Pancreas (tissue), 10 donors: ENCODE data around the gene ANKRD2. TPM values are rescaled to one million over a fixed set of nuclear protein-coding genes. Genes with fewer than 3 reads are reported as not detected.
"Not testable (repeated sequence)": the region's sequence is repeated elsewhere in the genome, so short reads cannot be mapped to it uniquely, and the experiment has no call there.

Experiments
- ATAC-seq, 4 donors: fragments of 200-7000 bp; cut with Tn5 transposase; one replicate each; pipeline versions ENCODE4 v1.8.0 to v1.9.1; 2020; ENCODE audit warnings: mild to moderate bottlenecking in 4 of 4, moderate library complexity in 4 of 4
- DNase-seq, 6 donors: peaks; one replicate each; pipeline ENCODE4 v3.0.0-alpha.2; 2020
- FAIRE-seq: peaks from 2 replicates; lab custom pipeline; 2012; peaks lifted over from hg19 to GRCh38; lab: Jason Lieb, UNC
- H3K27ac ChIP-seq, 4 donors: fragments of 200-600 bp; sonication (generic); 1 replicate in 3 of 4; 2 replicates in 1 of 4; pipeline versions ENCODE4 v1.5.0 to v1.8.0; 2020
- H3K27me3 ChIP-seq, 4 donors: fragments of 200-600 bp; one replicate each; pipeline ENCODE4 v1.8.0; 2021
- H3K36me3 ChIP-seq, 3 donors: fragments of 200-600 bp; sonication (generic) in 1 of 3; one replicate each; pipeline versions ENCODE4 v1.5.0 to v1.8.0; 2020 to 2021
- H3K4me1 ChIP-seq, 3 donors: fragments of 200-600 bp; one replicate each; pipeline ENCODE4 v1.8.0; 2021
- H3K4me3 ChIP-seq, 4 donors: fragments of 200-600 bp; sonication (generic) in 2 of 4; one replicate each; pipeline versions ENCODE4 v1.5.0 to v1.8.0; 2020 to 2021
- H3K9me3 ChIP-seq, 4 donors: fragments of 200-600 bp; one replicate each; pipeline ENCODE4 v1.8.0; 2021
- WGBS, 2 donors: extraction: QIAGEN DNeasy Blood & Tissue Kit; methylation state at CpG; one replicate each; pipeline ENCODE4 v1.1.7; 2013; 5-methylcytosine and 5-hydroxymethylcytosine counted together
- intact Hi-C, 3 donors: fragments of 100-400 bp; cut with DNase I; formaldehyde crosslinking; loops; one replicate each; pipeline versions ENCODE4 v1.11.1 to v1.14.2; 2022
- polyA plus RNA-seq, 2 donors: library from polyadenylated mRNA; stranded (reverse); fragments of 200-250 nt; gene quantifications; one replicate each; pipeline ENCODE4 v1.2.3, GENCODE V29; 2013
- total RNA-seq, 6 donors: library from RNA; stranded (reverse); fragmentation: NEBNext Ultra II Directional in 4 of 6; extraction: Animal tissue kit (Norgen Biotek cat#: 25700) in 4 of 6; gene quantifications; one replicate each; pipeline versions ENCODE4 v1.2.1 to v1.2.4, GENCODE V29; 2021 to 2023
- TF ChIP-seq, protein P1 (sequence below), 4 donors: fragments of 200-600 bp; sonication (generic) in 3 of 4; IDR thresholded peaks; one replicate each; pipeline versions ENCODE4 v1.5.0 to v1.8.0; 2021; ENCODE audit warnings: antibody characterized with exemption in 4 of 4
- donor health status: healthy with polysubstance abuse.
- donor health status: DM: no; HTN: no; CAD: no; lungs with moderate emphysema.
- donor health status: DM: no; HTN: no; CAD: no.
- donor health status: control.
- donor health status: control.
- donor health status: Bipolar disorder and iron deficiency.
- donor health status: DM: yes; HTN: yes; CAD: no.
- donor health status: DM: no; HTN: no; CAD: no.
- donor health status: DM: no; HTN: no; CAD: no.
- donor health status: DM: yes; HTN: yes; CAD: no.

The ANKRD2 gene
- total and polyA plus RNA-seq, 8 donors: 0.12 to 1.6 (median 0.39) TPM

DNA sequence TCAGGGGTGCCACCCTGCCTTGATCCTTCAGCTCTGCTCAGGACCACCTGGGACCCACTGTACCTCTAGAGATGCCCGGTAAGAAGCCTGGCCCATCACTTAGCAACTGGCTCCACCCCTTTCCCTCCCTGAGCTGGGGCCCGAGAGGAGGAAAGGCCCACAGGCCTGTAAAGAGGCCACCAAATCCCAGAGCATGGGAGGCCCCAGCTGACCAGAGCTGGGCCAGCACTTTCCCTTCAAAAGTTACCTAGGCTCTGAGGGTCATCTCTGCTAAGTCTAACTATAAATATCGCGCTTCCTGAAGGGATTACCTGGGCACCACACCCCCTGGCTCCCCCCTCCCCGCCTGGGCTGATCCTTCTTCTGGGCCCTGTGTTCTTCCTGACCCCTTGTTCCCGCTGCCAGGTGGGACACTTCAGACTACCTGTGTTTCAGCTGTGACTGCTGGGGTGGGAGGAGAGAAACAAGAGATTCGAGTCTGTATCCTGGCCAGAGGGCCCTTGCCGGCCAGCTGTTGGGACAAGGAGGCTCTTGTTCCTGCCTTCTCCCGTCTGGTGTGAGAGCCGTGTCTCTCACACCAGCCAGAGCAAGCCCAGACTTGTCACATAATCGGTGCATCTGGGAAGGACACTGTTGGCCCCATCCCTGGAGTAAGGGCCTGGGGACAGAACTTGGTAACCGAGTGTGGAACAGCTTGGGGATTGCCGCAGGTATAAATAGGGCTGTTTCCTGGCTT is 22.8 kb upstream of the ANKRD2 start:
- Histone ChIP-seq H3K36me3 (no peaks in the 10 kb centered on the region), H3K27ac (no peak overlapping the region), H3K27me3 (no peaks in the 10 kb centered on the region), H3K4me1 (no peaks in the 10 kb centered on the region), H3K4me3 (no peak overlapping the region), H3K9me3 (no peaks in the 10 kb centered on the region)
- no peak for DNase-seq
- intact Hi-C loops: loop anchor here in 2 of 3 donors (5.0 to 10.0 kb wide), 2 partner anchors 87 to 95 kb away; no protein-coding TSS in a partner anchor
- WGBS, 2 donors: 62 to 66% methylated on average over 13 of the region's 13 CpGs
- FAIRE-seq: no peak
- TF ChIP-seq, protein P1, sequence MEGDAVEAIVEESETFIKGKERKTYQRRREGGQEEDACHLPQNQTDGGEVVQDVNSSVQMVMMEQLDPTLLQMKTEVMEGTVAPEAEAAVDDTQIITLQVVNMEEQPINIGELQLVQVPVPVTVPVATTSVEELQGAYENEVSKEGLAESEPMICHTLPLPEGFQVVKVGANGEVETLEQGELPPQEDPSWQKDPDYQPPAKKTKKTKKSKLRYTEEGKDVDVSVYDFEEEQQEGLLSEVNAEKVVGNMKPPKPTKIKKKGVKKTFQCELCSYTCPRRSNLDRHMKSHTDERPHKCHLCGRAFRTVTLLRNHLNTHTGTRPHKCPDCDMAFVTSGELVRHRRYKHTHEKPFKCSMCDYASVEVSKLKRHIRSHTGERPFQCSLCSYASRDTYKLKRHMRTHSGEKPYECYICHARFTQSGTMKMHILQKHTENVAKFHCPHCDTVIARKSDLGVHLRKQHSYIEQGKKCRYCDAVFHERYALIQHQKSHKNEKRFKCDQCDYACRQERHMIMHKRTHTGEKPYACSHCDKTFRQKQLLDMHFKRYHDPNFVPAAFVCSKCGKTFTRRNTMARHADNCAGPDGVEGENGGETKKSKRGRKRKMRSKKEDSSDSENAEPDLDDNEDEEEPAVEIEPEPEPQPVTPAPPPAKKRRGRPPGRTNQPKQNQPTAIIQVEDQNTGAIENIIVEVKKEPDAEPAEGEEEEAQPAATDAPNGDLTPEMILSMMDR (IDR thresholded peaks at IDR 0.05): no peak
- ATAC-seq: no peak

DNA sequence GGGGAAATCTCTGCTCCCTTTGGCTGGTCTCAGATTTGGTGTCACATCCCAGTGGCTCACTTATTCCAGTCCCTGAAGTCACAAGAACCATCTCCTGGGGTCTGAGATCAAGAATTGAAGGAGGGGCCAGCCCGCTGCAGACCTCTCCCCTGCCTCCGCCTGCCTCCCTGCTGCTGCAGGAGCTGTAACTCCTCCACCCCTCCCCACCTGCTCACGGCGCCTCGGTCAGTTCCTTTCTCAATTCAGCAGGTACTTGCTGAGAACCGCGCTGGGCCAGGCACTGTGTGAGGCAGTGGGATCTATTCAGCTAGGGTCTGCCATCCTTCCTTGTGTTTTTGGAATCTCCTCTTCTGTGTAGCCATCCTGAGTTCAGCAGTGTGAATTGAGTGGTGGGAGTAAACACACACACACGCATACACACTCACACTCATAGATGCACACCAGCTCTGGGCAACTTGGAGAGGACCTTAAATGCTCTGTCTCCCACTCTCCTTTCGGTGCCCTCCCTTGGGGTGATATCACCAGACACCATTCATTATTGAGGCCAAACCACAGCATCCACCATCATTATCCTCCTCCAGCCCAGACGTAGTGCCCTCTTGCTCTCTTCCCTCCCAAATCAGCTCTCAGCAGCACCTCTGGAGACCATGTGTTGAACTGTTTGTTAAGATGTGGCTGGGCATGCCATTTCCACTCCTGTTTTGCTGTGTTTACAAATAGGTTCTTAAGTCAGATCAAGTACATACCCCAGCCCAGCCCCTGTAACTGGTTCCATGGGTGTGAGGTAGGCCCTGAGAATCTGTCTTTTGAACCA is 22.0 kb upstream of the ANKRD2 start:
- DNase-seq (peak in 1 of 6 donors; percentile 29), FAIRE-seq (no peak), ATAC-seq (no peak)
- no peaks in the 10 kb centered on the region for H3K9me3 ChIP-seq
- no peaks in the 10 kb centered on the region for H3K27me3 ChIP-seq
- H3K36me3 ChIP-seq: no peaks in the 10 kb centered on the region
- TF ChIP-seq, protein P1 (IDR thresholded peaks at IDR 0.05): no peak
- no peak overlapping the region for H3K27ac ChIP-seq
- intact Hi-C loops: loop anchor here in 1 of 3 donors (5.0 kb wide), 1 partner anchor 88 kb away; no protein-coding TSS in a partner anchor
- no peak overlapping the region for H3K4me3 ChIP-seq
- H3K4me1 ChIP-seq: no peaks in the 10 kb centered on the region
- 81 to 86% methylated on average over 10 of the region's 10 CpGs for WGBS, 2 donors

DNA sequence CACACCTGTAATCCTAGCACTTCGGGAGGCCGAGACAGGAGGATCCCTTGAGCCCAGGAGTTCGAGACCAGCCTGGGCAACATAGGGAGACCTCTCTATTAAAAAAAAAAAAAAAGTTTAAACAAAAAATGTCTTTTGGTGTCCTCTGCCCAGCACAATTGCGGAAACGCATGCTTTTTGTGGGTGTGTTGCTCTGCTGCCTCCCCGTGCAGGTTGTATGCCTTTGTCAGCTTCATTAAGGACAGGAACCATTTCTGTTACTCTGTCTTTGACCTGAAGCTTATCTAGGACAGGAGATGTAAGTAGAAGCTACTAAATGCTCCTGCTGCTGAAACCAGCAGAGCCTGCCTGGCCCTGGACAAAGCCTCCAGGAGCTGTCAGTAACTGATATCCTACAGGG is 21.3 kb upstream of the ANKRD2 start:
- no peaks in the 10 kb centered on the region for H3K27me3 ChIP-seq
- peak in 1 of 6 donors; percentile 11 for DNase-seq
- no peak for FAIRE-seq
- intact Hi-C loops: loop anchor here in 1 of 3 donors (5.0 kb wide), 1 partner anchor 89 kb away; no protein-coding TSS in a partner anchor
- H3K4me1 ChIP-seq: no peaks in the 10 kb centered on the region
- no peaks in the 10 kb centered on the region for H3K36me3 ChIP-seq
- H3K27ac ChIP-seq: no peak overlapping the region
- TF ChIP-seq, protein P1 (IDR thresholded peaks at IDR 0.05): no peak
- 85 to 87% methylated on average over 6 of the region's 6 CpGs for WGBS, 2 donors
- no peak for ATAC-seq
- no peaks in the 10 kb centered on the region for H3K9me3 ChIP-seq
- H3K4me3 ChIP-seq: no peak overlapping the region

DNA sequence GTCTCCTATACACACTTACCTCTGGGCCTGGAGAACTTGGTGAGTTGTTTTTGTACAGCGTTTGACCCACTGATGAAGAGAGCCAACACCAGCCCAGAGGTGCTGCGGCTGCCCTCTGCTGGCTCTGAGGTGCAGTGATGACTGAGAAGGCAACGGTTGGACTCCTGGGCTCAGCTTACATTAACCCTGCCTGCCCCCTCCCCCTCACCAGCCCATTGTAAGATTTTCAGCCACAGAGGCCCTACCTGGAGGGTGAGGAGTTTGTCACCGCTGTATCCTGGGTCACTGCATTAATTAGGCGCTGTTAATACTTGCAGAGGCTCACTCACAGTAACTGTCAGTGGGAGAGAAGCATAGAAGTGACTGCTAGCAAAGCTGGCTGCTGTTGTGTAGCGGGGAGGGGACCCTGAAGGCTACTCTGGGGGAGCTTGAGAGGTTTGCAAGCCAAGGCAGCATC is 19.0 kb upstream of the ANKRD2 start:
- FAIRE-seq (no peak), DNase-seq (peak in 5 of 6 donors; percentile 38 to 78 (median 67)), ATAC-seq (peak; percentile 96 to 98 (median 97))
- no peaks in the 10 kb centered on the region for H3K36me3 ChIP-seq
- H3K27ac ChIP-seq: no peak overlapping the region
- WGBS, 2 donors: 20 to 22% methylated on average over 6 of the region's 6 CpGs
- H3K4me3 ChIP-seq: no peak overlapping the region
- intact Hi-C loops: loop anchor here in 1 of 3 donors (5.0 kb wide), 1 partner anchor 91 kb away; no protein-coding TSS in a partner anchor
- TF ChIP-seq, protein P1 (IDR thresholded peaks at IDR 0.05): peak; percentile 29 to 68 (median 48)
- no peaks in the 10 kb centered on the region for H3K9me3 ChIP-seq
- no peaks in the 10 kb centered on the region for H3K27me3 ChIP-seq
- no peaks in the 10 kb centered on the region for H3K4me1 ChIP-seq

DNA sequence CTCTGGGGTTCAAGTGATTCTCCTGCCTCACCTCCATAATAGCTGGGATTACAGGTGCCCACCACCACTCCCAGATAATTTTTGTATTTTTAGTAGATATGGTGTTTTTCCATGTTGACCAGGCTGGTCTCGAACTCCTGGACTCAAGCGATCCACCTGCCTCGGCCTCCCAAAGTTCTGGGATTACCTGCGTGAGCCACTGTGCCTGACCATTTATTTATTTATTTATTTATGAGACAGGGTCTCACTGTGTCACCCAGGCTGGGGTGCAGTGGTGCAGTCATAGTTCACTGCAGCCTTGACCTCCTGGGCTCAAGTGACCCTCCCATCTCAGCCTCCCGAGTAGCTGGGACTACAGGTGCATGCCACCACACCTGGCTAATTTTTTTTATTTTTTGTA is 18.2 kb upstream of the ANKRD2 start:
- DNase-seq: peak in 1 of 6 donors; percentile 5
- not testable (repeated sequence) for H3K27me3 ChIP-seq, H3K27ac ChIP-seq, H3K4me3 ChIP-seq, FAIRE-seq, ATAC-seq, H3K9me3 ChIP-seq, H3K36me3 ChIP-seq, H3K4me1 ChIP-seq
- WGBS, 2 donors: 86 to 94% methylated on average over 5 of the region's 5 CpGs
- intact Hi-C loops: loop anchor here in 1 of 3 donors (5.0 kb wide), 1 partner anchor 92 kb away; no protein-coding TSS in a partner anchor

DNA sequence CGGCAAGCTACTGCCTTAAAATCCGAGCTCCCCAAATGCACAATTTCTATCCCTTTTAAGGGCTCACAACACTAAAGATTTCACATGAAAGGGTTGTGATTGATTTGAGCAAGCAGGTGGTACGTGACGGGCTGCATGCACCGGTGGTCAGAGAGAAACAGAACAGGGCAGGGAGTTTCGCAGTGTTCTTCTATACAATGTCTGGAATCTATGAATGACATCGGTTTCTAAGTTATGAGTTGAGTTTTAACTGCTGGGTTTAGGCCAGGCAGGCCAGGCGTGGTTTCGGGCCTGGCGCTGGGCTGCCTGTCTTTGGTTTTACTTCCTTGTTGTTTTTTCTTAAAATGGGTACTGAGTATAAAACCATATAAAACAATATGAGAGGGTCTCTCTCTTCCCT is 17.0 kb upstream of the ANKRD2 start:
- intact Hi-C loops, ATAC-seq, H3K36me3 ChIP-seq, H3K9me3 ChIP-seq, DNase-seq, H3K27me3 ChIP-seq, H3K27ac ChIP-seq, FAIRE-seq, H3K4me1 ChIP-seq, H3K4me3 ChIP-seq: not testable (repeated sequence)
- 93 to 94% methylated on average over 7 to 8 of the region's 10 CpGs for WGBS, 2 donors

DNA sequence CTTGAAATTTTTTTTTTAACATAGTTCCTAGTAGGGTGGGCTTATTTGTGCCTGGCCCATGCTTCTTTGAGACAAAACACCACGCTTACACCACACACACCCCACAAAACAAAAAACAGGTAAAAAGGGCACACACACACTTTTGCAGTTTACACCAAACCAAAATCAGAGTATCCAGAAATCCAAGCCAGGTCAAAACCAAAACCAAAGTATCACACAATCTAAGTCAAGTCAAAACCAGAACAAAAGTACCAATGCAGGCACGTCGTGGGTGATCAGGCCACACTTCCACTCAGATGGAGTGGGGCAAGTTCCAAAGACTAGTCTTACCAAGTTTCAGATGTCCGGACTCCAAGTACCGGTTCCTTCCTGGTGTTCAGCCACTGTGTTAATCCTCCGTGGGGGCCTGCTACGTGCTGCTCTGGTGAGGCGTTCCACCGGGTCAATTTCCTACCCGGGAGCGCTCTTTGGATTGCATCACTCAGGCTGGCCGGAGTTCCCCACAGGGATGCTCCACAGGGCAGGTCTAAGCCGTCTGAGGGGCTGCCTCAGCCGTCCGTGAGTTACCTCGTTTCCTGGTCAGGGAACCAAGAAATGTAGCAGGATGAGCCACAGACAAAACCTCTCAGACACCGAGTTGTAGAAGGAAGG is 11.7 kb upstream of the ANKRD2 start:
- H3K4me3 ChIP-seq, H3K27me3 ChIP-seq, FAIRE-seq, H3K4me1 ChIP-seq, H3K9me3 ChIP-seq, H3K36me3 ChIP-seq, intact Hi-C loops: not testable (repeated sequence)
- peak in 2 of 6 donors; percentile 26 to 49 for DNase-seq
- H3K27ac ChIP-seq: peak overlapping the region in 3 of 4 donors; percentile 28 to 56 (median 50)
- 80% methylated on average over 17 of the region's 17 CpGs for WGBS, 2 donors
- ATAC-seq: peak in 2 of 4 donors; percentile 27 to 42
